Fibroblast of the aortic adventitia (primary cell): ENCODE measurements around the gene DLGAP1. TPM values are rescaled to one million over a fixed set of nuclear protein-coding genes. Genes with fewer than 3 reads are reported as not detected.
A peak's percentile ranks its signal among the peaks of the same experiment; 100 is the strongest.

Experiments
- DNase-seq: peaks from one replicate; pipeline ENCODE4 v3.0.0-alpha.2; 2010; ENCODE audit warnings: low read depth
- H3K4me3 ChIP-seq: 2 replicates; pipeline ENCODE4 v1.5.1; 2011; ENCODE audit warnings: low read depth, mild to moderate bottlenecking, control low read depth, low read length, moderate library complexity
- CTCF ChIP-seq: IDR thresholded peaks from 2 replicates; pipeline ENCODE4 v1.5.1; 2011; ENCODE audit warnings: mild to moderate bottlenecking, low read length, control low read depth, inconsistent platforms; ENCODE audit not compliant: insufficient read depth
- total RNA-seq: library from RNA; depleted of rRNA; stranded (reverse); fragments of >200 nt; gene quantifications from 2 replicates; pipeline ENCODE4 v1.2.3, GENCODE V29; 2012; ENCODE audit warnings: low replicate concordance

DLGAP1 gene
- total RNA-seq, 1 donor = 1.4 TPM

- no peak overlapping the region for H3K4me3 ChIP-seq
- no peak for TF ChIP-seq CTCF
- DNase-seq = no peak
Observed at GRCh38 chr18:3901042-3901441, 554.1 kb downstream of the DLGAP1 start.

- DNase-seq = no peak
- H3K4me3 ChIP-seq = no peak overlapping the region
- no peak for TF ChIP-seq CTCF
Observed at GRCh38 chr18:3900327-3900726, 554.8 kb downstream of the DLGAP1 start.

GRCh38 chr18:3898861-3899613 lies 556.1 kb downstream of the DLGAP1 start:
- H3K4me3 ChIP-seq = no peak overlapping the region
- DNase-seq = no peak
- no peak for TF ChIP-seq CTCF

- TF ChIP-seq CTCF = no peak
- no peak overlapping the region for H3K4me3 ChIP-seq
- DNase-seq = no peak
Observed at GRCh38 chr18:3892152-3892551, 563.0 kb downstream of the DLGAP1 start.

GRCh38 chr18:3891245-3891644 lies 563.9 kb downstream of the DLGAP1 start:
- no peak overlapping the region for H3K4me3 ChIP-seq
- TF ChIP-seq CTCF = no peak
- DNase-seq = no peak

- TF ChIP-seq CTCF = no peak
- DNase-seq = peak; percentile 52
- no peak overlapping the region for H3K4me3 ChIP-seq
Observed at GRCh38 chr18:3889803-3890202, 565.3 kb downstream of the DLGAP1 start.

GRCh38 chr18:3889121-3889520 lies 566.0 kb downstream of the DLGAP1 start:
- no peak for TF ChIP-seq CTCF
- DNase-seq = no peak
- no peak overlapping the region for H3K4me3 ChIP-seq
